Endothelial cell (in vitro differentiated cells): Measurements from ENCODE around the gene ADAMTSL5. TPM values are rescaled to one million over a fixed set of nuclear protein-coding genes. Genes with fewer than 3 reads are reported as not detected.
"Not testable (repeated sequence)": the region's sequence is repeated elsewhere in the genome, so short reads cannot be mapped to it uniquely, and the experiment has no call there.

Source experiments
- DNase-seq: peaks from one replicate; pipeline ENCODE4 v3.0.0; 2021; ENCODE audit warnings: low spot score
- H3K27ac Mint-ChIP-seq: one replicate; pipeline ENCODE4 v1.8.0; 2021; ENCODE audit warnings: mixed read lengths, inconsistent platforms; ENCODE audit not compliant: unreplicated experiment
- H3K27me3 Mint-ChIP-seq: one replicate; pipeline ENCODE4 v1.8.0; 2021; ENCODE audit warnings: mild to moderate bottlenecking, moderate library complexity, mixed read lengths, inconsistent platforms; ENCODE audit not compliant: unreplicated experiment
- H3K36me3 Mint-ChIP-seq: one replicate; pipeline ENCODE4 v1.8.0; 2021; ENCODE audit warnings: mild to moderate bottlenecking, low read depth, mixed read lengths, inconsistent platforms; ENCODE audit not compliant: unreplicated experiment
- H3K4me1 Mint-ChIP-seq: one replicate; pipeline ENCODE4 v1.8.0; 2021; ENCODE audit warnings: mild to moderate bottlenecking, mixed read lengths, inconsistent platforms; ENCODE audit not compliant: unreplicated experiment
- H3K4me3 Mint-ChIP-seq: one replicate; pipeline ENCODE4 v1.8.0; 2021; ENCODE audit warnings: mild to moderate bottlenecking, mixed read lengths, inconsistent platforms; ENCODE audit not compliant: unreplicated experiment
- H3K9me3 Mint-ChIP-seq: one replicate; pipeline ENCODE4 v1.8.0; 2021; ENCODE audit warnings: mixed read lengths, inconsistent platforms; ENCODE audit not compliant: unreplicated experiment
- CTCF ChIP-seq: fragments of 200-600 bp; sonication (generic); IDR thresholded peaks from one replicate; pipeline ENCODE4 v1.5.0; 2021; ENCODE audit warnings: antibody characterized with exemption; ENCODE audit not compliant: unreplicated experiment
- total RNA-seq: library from RNA; stranded (reverse); fragmentation: NEBNext Ultra II Directional; extraction: Animal tissue kit (Norgen Biotek cat#: 25700); gene quantifications from one replicate; pipeline ENCODE4 v1.2.1, GENCODE V29; 2021; ENCODE audit not compliant: unreplicated experiment

Gene ADAMTSL5
- total RNA-seq, 1 donor from 2014 or later, result 0.18 TPM

- no peak overlapping the region for H3K27ac Mint-ChIP-seq
- no peaks in the 10 kb centered on the region for H3K36me3 Mint-ChIP-seq
- peaks cover 3% of the 10 kb centered on the region for H3K27me3 Mint-ChIP-seq
- H3K9me3 Mint-ChIP-seq, result no peaks in the 10 kb centered on the region
- H3K4me1 Mint-ChIP-seq, result no peaks in the 10 kb centered on the region
- no peak overlapping the region for H3K4me3 Mint-ChIP-seq
- TF ChIP-seq CTCF, result no peak
- no peak for DNase-seq
Measured at GRCh38 chr19:1534972-1535371, 22.2 kb upstream of the ADAMTSL5 start.

GRCh38 chr19:1533510-1534150, 20.8 kb upstream of the ADAMTSL5 start:
- no peak overlapping the region for H3K27ac Mint-ChIP-seq
- no peak for TF ChIP-seq CTCF
- H3K4me3 Mint-ChIP-seq, result no peak overlapping the region
- no peaks in the 10 kb centered on the region for H3K36me3 Mint-ChIP-seq
- H3K4me1 Mint-ChIP-seq, result no peaks in the 10 kb centered on the region
- peaks cover 4% of the 10 kb centered on the region for H3K27me3 Mint-ChIP-seq
- no peak for DNase-seq
- no peaks in the 10 kb centered on the region for H3K9me3 Mint-ChIP-seq

- Mint-ChIP-seq H3K36me3 (no peaks in the 10 kb centered on the region), H3K4me1 (no peaks in the 10 kb centered on the region), H3K27me3 (peaks cover 5% of the 10 kb centered on the region), H3K27ac (no peak overlapping the region), H3K9me3 (no peaks in the 10 kb centered on the region), H3K4me3 (no peak overlapping the region)
- DNase-seq, result no peak
- no peak for TF ChIP-seq CTCF
Measured at GRCh38 chr19:1532003-1532402, 19.2 kb upstream of the ADAMTSL5 start.

- no peak overlapping the region for H3K27ac Mint-ChIP-seq
- H3K9me3 Mint-ChIP-seq, result no peaks in the 10 kb centered on the region
- peaks cover 6% of the 10 kb centered on the region for H3K27me3 Mint-ChIP-seq
- no peak for DNase-seq
- no peak for TF ChIP-seq CTCF
- no peaks in the 10 kb centered on the region for H3K36me3 Mint-ChIP-seq
- H3K4me3 Mint-ChIP-seq, result no peak overlapping the region
- H3K4me1 Mint-ChIP-seq, result no peaks in the 10 kb centered on the region
Measured at GRCh38 chr19:1531587-1531986, 18.8 kb upstream of the ADAMTSL5 start.

GRCh38 chr19:1530856-1531255, 18.0 kb upstream of the ADAMTSL5 start:
- H3K27me3 Mint-ChIP-seq, H3K4me1 Mint-ChIP-seq, H3K4me3 Mint-ChIP-seq, H3K9me3 Mint-ChIP-seq, H3K27ac Mint-ChIP-seq, H3K36me3 Mint-ChIP-seq, DNase-seq: not testable (repeated sequence)
